A549 (cell line): ENCODE measurements around the gene NUAK1.

Experiments used
- RFX5 ChIP-seq: fragments of 450-650 bp; IDR thresholded peaks from 2 replicates; pipeline ENCODE4 v1.7.1; 2014; ENCODE audit warnings: antibody characterized with exemption, mild to moderate bottlenecking, moderate library complexity
- ZFP36 ChIP-seq: fragments of 450-650 bp; IDR thresholded peaks from 2 replicates; pipeline ENCODE4 v1.6.1; 2014; ENCODE audit warnings: borderline replicate concordance; ENCODE audit not compliant: partially characterized antibody
- TF ChIP-seq, protein P1 (sequence below): fragments of >200 bp; sonication (Bioruptor Twin); formaldehyde crosslinking; IDR thresholded peaks from 3 replicates; pipeline ENCODE4 v1.5.1; 2016

GRCh38 chr12:106067606-106068205 lies 71.0 kb downstream of the NUAK1 start:
- TF ChIP-seq, protein P1, sequence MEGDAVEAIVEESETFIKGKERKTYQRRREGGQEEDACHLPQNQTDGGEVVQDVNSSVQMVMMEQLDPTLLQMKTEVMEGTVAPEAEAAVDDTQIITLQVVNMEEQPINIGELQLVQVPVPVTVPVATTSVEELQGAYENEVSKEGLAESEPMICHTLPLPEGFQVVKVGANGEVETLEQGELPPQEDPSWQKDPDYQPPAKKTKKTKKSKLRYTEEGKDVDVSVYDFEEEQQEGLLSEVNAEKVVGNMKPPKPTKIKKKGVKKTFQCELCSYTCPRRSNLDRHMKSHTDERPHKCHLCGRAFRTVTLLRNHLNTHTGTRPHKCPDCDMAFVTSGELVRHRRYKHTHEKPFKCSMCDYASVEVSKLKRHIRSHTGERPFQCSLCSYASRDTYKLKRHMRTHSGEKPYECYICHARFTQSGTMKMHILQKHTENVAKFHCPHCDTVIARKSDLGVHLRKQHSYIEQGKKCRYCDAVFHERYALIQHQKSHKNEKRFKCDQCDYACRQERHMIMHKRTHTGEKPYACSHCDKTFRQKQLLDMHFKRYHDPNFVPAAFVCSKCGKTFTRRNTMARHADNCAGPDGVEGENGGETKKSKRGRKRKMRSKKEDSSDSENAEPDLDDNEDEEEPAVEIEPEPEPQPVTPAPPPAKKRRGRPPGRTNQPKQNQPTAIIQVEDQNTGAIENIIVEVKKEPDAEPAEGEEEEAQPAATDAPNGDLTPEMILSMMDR = no peak
- TF ChIP-seq ZFP36 (no peak), RFX5 (no peak)
